ENCODE data around the gene NME7. TPM values are rescaled to one million over a fixed set of nuclear protein-coding genes. Genes with fewer than 3 reads are reported as not detected.

The NME7 gene
- total and polyA plus RNA-seq, 2 experiments from 2014 or later, result 22.3 to 35.3 TPM

DNA sequence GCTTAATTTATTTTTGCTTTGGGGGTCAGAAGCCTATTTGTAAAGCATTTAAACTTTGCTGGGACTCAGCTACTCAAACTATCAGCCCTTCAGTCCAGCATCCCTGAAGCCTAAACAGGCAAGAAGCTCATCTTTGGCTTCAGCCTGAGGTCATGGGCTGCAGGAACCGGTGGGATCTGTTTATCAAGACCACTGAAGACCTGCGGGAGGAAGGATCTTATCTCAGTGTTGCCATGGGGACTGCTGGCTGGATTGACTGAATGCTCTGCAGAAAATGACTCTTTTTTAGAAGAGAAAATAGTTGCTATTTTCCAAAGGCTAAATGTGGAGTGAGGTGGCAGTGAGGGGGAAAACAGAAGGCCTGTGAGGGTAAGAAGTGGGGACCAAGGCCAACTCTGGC is 281.7 kb downstream of the NME7 start:
- H3K9ac ChIP-seq, result no peak overlapping the region
- no peaks in the 10 kb centered on the region for H3K27me3 ChIP-seq (replicated peaks; ENCODE audit: insufficient read depth)
- TF ChIP-seq EZH2phosphoT487 (IDR thresholded peaks at IDR 0.05; ENCODE audit: insufficient read depth, low read depth) (no peak), EZH2 (IDR thresholded peaks at IDR 0.05; ENCODE audit: insufficient read depth, poor library complexity, severe bottlenecking) (no peak)
- no peaks in the 10 kb centered on the region for H3F3A ChIP-seq (ENCODE audit: insufficient read depth)
- no peak overlapping the region for H2AFZ ChIP-seq
- H3K27ac ChIP-seq, result no peak overlapping the region
- H3K9me3 ChIP-seq (ENCODE audit: low read depth), result no peaks in the 10 kb centered on the region
- H4K20me1 ChIP-seq (ENCODE audit: insufficient read depth), result no peaks in the 10 kb centered on the region
- 47 to 59% methylated on average over 2 of the region's 2 CpGs for WGBS, 2 experiments (ENCODE audit: low coverage in 1 of 2, low lambda C conversion rate in 2 of 2, missing lambda C conversion rate in 2 of 2)
- in situ Hi-C loops (cut with MboI), result no loop called here
- no peaks in the 10 kb centered on the region for H3K4me1 ChIP-seq (ENCODE audit: insufficient read depth)
- H3K79me2 ChIP-seq (ENCODE audit: insufficient read depth), result no peaks in the 10 kb centered on the region
- no peak for DNase-seq
- H3K4me3 ChIP-seq, result no peak overlapping the region
- no peaks in the 10 kb centered on the region for H3K36me3 ChIP-seq (ENCODE audit: low read depth)
- H3K4me2 ChIP-seq (ENCODE audit: unreplicated experiment), result no peak overlapping the region
- H3K9me2 ChIP-seq (ENCODE audit: insufficient read depth), result no peaks in the 10 kb centered on the region

Other genes with a start within 250 kb of the NME7 start
- gene BLZF1, start 398 bp upstream of the NME7 start, total RNA-seq (2014; rRNA removed; shearing (Covaris generic)), result 33.0 and 34.6 TPM in 2 replicates
- gene BLZF1, start 398 bp upstream of the NME7 start, polyA plus RNA-seq (2016; fragmentation: Nextera tagmentation; extraction: Ambion mirVana), result 38.9 and 39.3 TPM in 2 replicates
- not detected in 2 replicates for gene CCDC181, start 59.7 kb upstream of the NME7 start, total RNA-seq (2014; rRNA removed; shearing (Covaris generic))
- gene CCDC181, start 59.7 kb upstream of the NME7 start, polyA plus RNA-seq (2016; fragmentation: Nextera tagmentation; extraction: Ambion mirVana), result 0.10 TPM in 1 of 2 replicates, not detected in the other
- 7.1 and 7.6 TPM in 2 replicates for gene SLC19A2, start 118.1 kb upstream of the NME7 start, total RNA-seq (2014; rRNA removed; shearing (Covaris generic))
- gene SLC19A2, start 118.1 kb upstream of the NME7 start, polyA plus RNA-seq (2016; fragmentation: Nextera tagmentation; extraction: Ambion mirVana), result 2.1 and 2.6 TPM in 2 replicates
- not detected in 2 replicates for gene F5, start 218.7 kb upstream of the NME7 start, total RNA-seq (2014; rRNA removed; shearing (Covaris generic))
- gene F5, start 218.7 kb upstream of the NME7 start, polyA plus RNA-seq (2016; fragmentation: Nextera tagmentation; extraction: Ambion mirVana), result not detected in 2 replicates